Calu3 (cell line): ENCODE results near the gene KEL. TPM values are rescaled to one million over a fixed set of nuclear protein-coding genes. Genes with fewer than 3 reads are reported as not detected.

Experiments
- BruUV-seq: library from RNA; stranded (reverse); fragments of 400-500 nt; replicated peaks from 2 replicates; lab custom pipeline; 2021; lab: Mats Ljungman, UMichigan
- CTCF ChIA-PET: fragments of 300-600 bp; sonication (Branson Sonifier 250); formaldehyde crosslinking; loops from one replicate; lab custom pipeline; 2022; ENCODE audit warnings: antibody characterized with exemption; lab: Charles Lee
- DNase-seq: peaks from one replicate; pipeline ENCODE4 v3.0.0; 2022
- H3K27ac Mint-ChIP-seq: one replicate; pipeline ENCODE4 v1.8.0; 2022; ENCODE audit warnings: mixed read lengths; ENCODE audit not compliant: unreplicated experiment
- H3K27me3 Mint-ChIP-seq: one replicate; pipeline ENCODE4 v1.8.0; 2022; ENCODE audit warnings: mixed read lengths; ENCODE audit not compliant: unreplicated experiment
- H3K36me3 Mint-ChIP-seq: one replicate; pipeline ENCODE4 v1.8.0; 2022; ENCODE audit warnings: mild to moderate bottlenecking, moderate library complexity, mixed read lengths; ENCODE audit not compliant: insufficient read depth, unreplicated experiment
- H3K4me1 Mint-ChIP-seq: one replicate; pipeline ENCODE4 v1.8.0; 2022; ENCODE audit warnings: mild to moderate bottlenecking, low read depth, mixed read lengths; ENCODE audit not compliant: unreplicated experiment
- H3K4me3 Mint-ChIP-seq: one replicate; pipeline ENCODE4 v1.8.0; 2022; ENCODE audit warnings: mild to moderate bottlenecking, low read depth, moderate library complexity, mixed read lengths; ENCODE audit not compliant: unreplicated experiment
- H3K9me3 Mint-ChIP-seq: one replicate; pipeline ENCODE4 v1.8.0; 2022; ENCODE audit warnings: low read depth, mixed read lengths; ENCODE audit not compliant: unreplicated experiment
- CTCF ChIP-seq: fragments of 200-600 bp; IDR thresholded peaks from one replicate; pipeline ENCODE4 v1.8.0; 2022; ENCODE audit warnings: antibody characterized with exemption; ENCODE audit not compliant: unreplicated experiment
- intact Hi-C: fragments of 100-400 bp; cut with micrococcal nuclease; formaldehyde crosslinking; loops from one replicate; pipeline ENCODE4 v1.10.0; 2022; ENCODE audit not compliant: unreplicated experiment
- total RNA-seq: library from RNA; stranded (reverse); gene quantifications from 2 replicates; pipeline ENCODE4 v1.2.3, GENCODE V29; 2022

The KEL gene
- total RNA-seq, 1 experiment from 2014 or later: not detected

- intact Hi-C loops: no loop called here
- no TSS peak for BruUV-seq
- no peak for DNase-seq
- Mint-ChIP-seq H3K4me1 (peaks cover 43% of the 10 kb centered on the region), H3K27me3 (no peaks in the 10 kb centered on the region), H3K9me3 (no peaks in the 10 kb centered on the region), H3K36me3 (peaks cover 6% of the 10 kb centered on the region), H3K4me3 (peak overlapping the region; percentile 17), H3K27ac (peak overlapping the region; percentile 58)
- TF ChIP-seq CTCF: no peak
- CTCF ChIA-PET: no interaction called here
Observed at GRCh38 chr7:142908290-142908689, 53.9 kb downstream of the KEL start.

GRCh38 chr7:142906643-142907042 lies 55.5 kb downstream of the KEL start:
- BruUV-seq: no TSS peak
- Mint-ChIP-seq H3K27ac (no peak overlapping the region), H3K27me3 (no peaks in the 10 kb centered on the region), H3K4me3 (no peak overlapping the region), H3K9me3 (no peaks in the 10 kb centered on the region), H3K4me1 (peaks cover 27% of the 10 kb centered on the region), H3K36me3 (peaks cover 6% of the 10 kb centered on the region)
- intact Hi-C loops: no loop called here
- DNase-seq: no peak
- CTCF ChIA-PET: no interaction called here
- TF ChIP-seq CTCF: no peak

- Mint-ChIP-seq H3K27me3 (no peaks in the 10 kb centered on the region), H3K9me3 (no peaks in the 10 kb centered on the region), H3K4me3 (no peak overlapping the region), H3K36me3 (peaks cover 6% of the 10 kb centered on the region), H3K4me1 (peaks cover 25% of the 10 kb centered on the region), H3K27ac (no peak overlapping the region)
- intact Hi-C loops: no loop called here
- TF ChIP-seq CTCF: no peak
- no peak for DNase-seq
- CTCF ChIA-PET: no interaction called here
- no TSS peak for BruUV-seq
Observed at GRCh38 chr7:142905759-142906158, 56.4 kb downstream of the KEL start.

GRCh38 chr7:142904128-142904527 lies 58.0 kb downstream of the KEL start:
- no peak for DNase-seq
- intact Hi-C loops: no loop called here
- Mint-ChIP-seq H3K36me3 (peaks cover 2% of the 10 kb centered on the region), H3K27me3 (no peaks in the 10 kb centered on the region), H3K9me3 (no peaks in the 10 kb centered on the region), H3K4me3 (no peak overlapping the region), H3K27ac (no peak overlapping the region), H3K4me1 (peaks cover 21% of the 10 kb centered on the region)
- no peak for TF ChIP-seq CTCF
- CTCF ChIA-PET: no interaction called here
- BruUV-seq: no TSS peak
